HCT116 (cell line): ENCODE measurements around the gene SMIM12. TPM values are rescaled to one million over a fixed set of nuclear protein-coding genes. Genes with fewer than 3 reads are reported as not detected.

Experiments used
- ATAC-seq: fragments of 200-7000 bp; cut with Tn5 transposase; 2 replicates; pipeline ENCODE4 v1.9.1; 2020; ENCODE audit warnings: mild to moderate bottlenecking, moderate library complexity
- BruUV-seq: library from RNA; stranded (reverse); fragments of 400-500 nt; replicated peaks from 2 replicates; lab custom pipeline; 2021; lab: Mats Ljungman, UMichigan
- CTCF ChIA-PET: fragments of 300-600 bp; sonication (Branson Sonifier 250); formaldehyde crosslinking; loops from one replicate; lab custom pipeline; 2021; ENCODE audit warnings: antibody characterized with exemption; lab: Charles Lee
- POLR2A ChIA-PET: fragments of 300-600, 350-600 bp; sonication (Branson Sonifier 250); formaldehyde crosslinking; loops from one replicate; lab custom pipeline; 2021; ENCODE audit warnings: antibody characterized with exemption; lab: Charles Lee
- RAD21 ChIA-PET, 2 experiments: fragments of 300-600 bp; sonication (Branson Sonifier 250); formaldehyde crosslinking; loops; one replicate each; lab custom pipeline; 2023; ENCODE audit warnings: low total read pairs in 2 of 2; ENCODE audit not compliant: uncharacterized antibody in 2 of 2, unreplicated experiment in 2 of 2, low non-redundant PET in 1 of 2; lab: Charles Lee
- DNase-seq: peaks from one replicate; pipeline ENCODE4 v3.0.0-alpha.2; 2010; ENCODE audit warnings: low read depth, low spot score
- H2AFZ ChIP-seq: fragments of 200-600 bp; shearing (Covaris generic), sonication (generic); 2 replicates; pipeline ENCODE4 v1.6.1; 2017; ENCODE audit warnings: low read depth, mixed run types, mixed read lengths, antibody characterized with exemption, low read length; ENCODE audit not compliant: poor library complexity, severe bottlenecking
- H3K27ac ChIP-seq: 2 replicates; pipeline ENCODE4 v1.5.1; 2012; ENCODE audit warnings: low read depth, low read length
- H3K27me3 ChIP-seq: fragments of 200-600 bp; sonication (generic); 2 replicates; pipeline ENCODE4 v1.6.1; 2016; ENCODE audit warnings: mixed run types, low read length, mixed read lengths; ENCODE audit not compliant: insufficient read depth
- H3K36me3 ChIP-seq, 2 experiments: fragments of 200-500 bp in 1 of 2; fragments of 200-600 bp in 1 of 2; sonication (Bioruptor generic) in 1 of 2; sonication (generic) in 1 of 2; 2 replicates each; pipeline versions ENCODE4 v1.5.1 to v1.6.1; 2014 to 2016; ENCODE audit warnings: low read length in 2 of 2, inconsistent platforms in 1 of 2, mixed read lengths in 1 of 2, mixed run types in 1 of 2; ENCODE audit not compliant: insufficient read depth in 2 of 2, control insufficient read depth in 1 of 2
- H3K4me1 ChIP-seq, 2 experiments: fragments of 200-600 bp in 1 of 2; sonication (generic) in 1 of 2; 2 replicates each; pipeline versions ENCODE4 v1.5.1 to v1.6.1; 2012 to 2017; ENCODE audit warnings: low read length in 2 of 2, inconsistent platforms in 1 of 2, mild to moderate bottlenecking in 1 of 2, mixed read lengths in 1 of 2, mixed run types in 1 of 2, moderate library complexity in 1 of 2; ENCODE audit not compliant: insufficient read depth in 2 of 2, control insufficient read depth in 1 of 2
- H3K4me2 ChIP-seq: fragments of 200-600 bp; sonication (generic); 2 replicates; pipeline ENCODE4 v1.6.1; 2017; ENCODE audit warnings: mixed run types, low read length, mixed read lengths
- H3K4me3 ChIP-seq, 2 experiments: fragments of 200-600 bp in 1 of 2; sonication (generic) in 1 of 2; replicated peaks in 1 of 2; 2 replicates each; pipeline ENCODE4 v1.5.1; 2011 to 2016; ENCODE audit warnings: low read length in 2 of 2, control low read depth in 1 of 2, low read depth in 1 of 2, mild to moderate bottlenecking in 1 of 2, mixed read lengths in 1 of 2, mixed run types in 1 of 2
- H3K79me2 ChIP-seq: fragments of 200-600 bp; sonication (generic); 2 replicates; pipeline ENCODE4 v1.6.1; 2017; ENCODE audit warnings: mild to moderate bottlenecking, mixed run types, low read length, moderate library complexity, mixed read lengths; ENCODE audit not compliant: insufficient read depth
- H3K9ac ChIP-seq: fragments of 200-600 bp; sonication (generic); 2 replicates; pipeline ENCODE4 v1.6.1; 2016; ENCODE audit warnings: low read length, mixed read lengths
- H3K9me2 ChIP-seq: fragments of 200-600 bp; sonication (generic), shearing (Covaris generic); 2 replicates; pipeline ENCODE4 v1.6.1; 2017; ENCODE audit warnings: mixed run types, mild to moderate bottlenecking, moderate library complexity; ENCODE audit not compliant: insufficient read depth
- H3K9me3 ChIP-seq, 2 experiments: fragments of 200-500 bp in 1 of 2; fragments of 200-600 bp in 1 of 2; sonication (Bioruptor generic) in 1 of 2; sonication (generic) in 1 of 2; 2 replicates each; pipeline ENCODE4 v1.6.1; 2014 to 2017; ENCODE audit warnings: low read length in 2 of 2, mixed read lengths in 2 of 2, inconsistent platforms in 1 of 2, low read depth in 1 of 2, mild to moderate bottlenecking in 1 of 2, mixed run types in 1 of 2, moderate library complexity in 1 of 2; ENCODE audit not compliant: control insufficient read depth in 1 of 2, insufficient read depth in 1 of 2
- H4K20me1 ChIP-seq: fragments of 200-600 bp; sonication (generic), shearing (Covaris generic); 2 replicates; pipeline ENCODE4 v1.6.1; 2017; ENCODE audit warnings: mixed run types, mild to moderate bottlenecking, moderate library complexity; ENCODE audit not compliant: insufficient read depth
- CBX3 ChIP-seq: IDR thresholded peaks from 2 replicates; pipeline ENCODE4 v1.6.1; 2012; ENCODE audit warnings: low read depth
- CEBPB ChIP-seq: IDR thresholded peaks from 2 replicates; pipeline ENCODE4 v1.6.1; 2012; ENCODE audit warnings: low read depth
- CTCF ChIP-seq, 3 experiments: fragments of 200-600 bp in 1 of 3; sonication (generic) in 1 of 3; IDR thresholded peaks in 2 of 3; conservative IDR thresholded peaks in 1 of 3; 2 replicates each; pipeline ENCODE4 v1.5.1; 2012 to 2017; ENCODE audit warnings: low read depth in 2 of 3, low read length in 2 of 3, antibody characterized with exemption in 1 of 3, borderline replicate concordance in 1 of 3, control low read depth in 1 of 3, mild to moderate bottlenecking in 1 of 3, mixed read lengths in 1 of 3, mixed run types in 1 of 3, moderate library complexity in 1 of 3; ENCODE audit not compliant: insufficient read depth in 1 of 3
- EGR1 ChIP-seq: IDR thresholded peaks from 2 replicates; pipeline ENCODE4 v1.6.1; 2012; ENCODE audit warnings: low read depth
- ELF1 ChIP-seq: IDR thresholded peaks from 2 replicates; pipeline ENCODE4 v1.6.1; 2012; ENCODE audit warnings: low read depth, borderline replicate concordance
- EZH2 ChIP-seq: fragments of 200-600 bp; sonication (generic); IDR thresholded peaks from 2 replicates; pipeline ENCODE4 v1.6.1; 2017; ENCODE audit warnings: antibody characterized with exemption, mixed run types
- EZH2phosphoT487 ChIP-seq: fragments of 200-600 bp; IDR thresholded peaks from 2 replicates; pipeline ENCODE4 v1.6.1; 2018; ENCODE audit warnings: antibody characterized with exemption, borderline replicate concordance
- FOSL1 ChIP-seq: IDR thresholded peaks from 2 replicates; pipeline ENCODE4 v1.6.1; 2012; ENCODE audit warnings: low read depth
- JUND ChIP-seq: IDR thresholded peaks from 2 replicates; pipeline ENCODE4 v1.6.1; 2012
- TCF7L2 ChIP-seq: IDR thresholded peaks from 2 replicates; pipeline ENCODE4 v1.7.0; 2011; ENCODE audit warnings: borderline replicate concordance, inconsistent platforms; ENCODE audit not compliant: insufficient read depth, insufficient read length; ENCODE audit errors: extremely low read depth
- ZBTB33 ChIP-seq: IDR thresholded peaks from 2 replicates; pipeline ENCODE4 v1.6.1; 2011; ENCODE audit warnings: mild to moderate bottlenecking, low read length, moderate library complexity; ENCODE audit not compliant: insufficient replicate concordance; ENCODE audit errors: extremely low read depth
- intact Hi-C: fragments of 100-400 bp; cut with micrococcal nuclease; formaldehyde crosslinking; loops from 2 replicates; pipeline ENCODE4 v1.10.0; 2022
- total RNA-seq: library from RNA; stranded (reverse); gene quantifications from one replicate; pipeline ENCODE4 v1.2.1, GENCODE V29; 2021; ENCODE audit not compliant: unreplicated experiment

The SMIM12 gene
- total RNA-seq, 1 experiment from 2014 or later = 31.3 TPM

GRCh38 chr1:34863501-34863900 lies 4.0 kb upstream of the SMIM12 start:
- ATAC-seq (no peak), DNase-seq (no peak)
- H3K9me3 ChIP-seq = no peaks in the 10 kb centered on the region
- H3K9me2 ChIP-seq = no peaks in the 10 kb centered on the region
- peaks cover 4 to 17% of the 10 kb centered on the region in 2 experiments for H3K4me1 ChIP-seq
- no peaks in the 10 kb centered on the region for H3K27me3 ChIP-seq
- TF ChIP-seq ZBTB33 (no peak), CEBPB (no peak), EZH2phosphoT487 (no peak), EGR1 (no peak), TCF7L2 (no peak), ELF1 (no peak), CTCF (IDR thresholded peaks at IDR 0.05 in 2 of 3, conservative IDR thresholded peaks at IDR 0.05 in 1 of 3; ENCODE audit: borderline replicate concordance in 1 of 3, insufficient read depth in 1 of 3, low read depth in 2 of 3, low read length in 2 of 3) (no peak), EZH2 (no peak), FOSL1 (no peak), JUND (no peak), CBX3 (no peak)
- CTCF ChIA-PET = no interaction called here
- peaks cover 11% of the 10 kb centered on the region for H3K79me2 ChIP-seq
- RAD21 ChIA-PET = no interaction called here
- H3K4me3 ChIP-seq = no peak overlapping the region
- H3K27ac ChIP-seq = no peak overlapping the region
- H3K36me3 ChIP-seq = no peaks in the 10 kb centered on the region
- H2AFZ ChIP-seq = no peak overlapping the region
- H4K20me1 ChIP-seq = no peaks in the 10 kb centered on the region
- H3K9ac ChIP-seq = no peak overlapping the region
- BruUV-seq = no TSS peak
- no peak overlapping the region for H3K4me2 ChIP-seq
- POLR2A ChIA-PET = no interaction called here
- intact Hi-C loops = no loop called here
